Endothelial cell of umbilical vein (primary cell): ENCODE data around the gene APBA3.

Experiments used
- CTCF ChIP-seq, 2 donors: IDR thresholded peaks; 1 replicate in 1 of 2; 2 replicates in 1 of 2; pipeline ENCODE4 v1.5.1; 2011; ENCODE audit warnings: low read length in 2 of 2, mild to moderate bottlenecking in 2 of 2, moderate library complexity in 2 of 2, control low read depth in 1 of 2, inconsistent platforms in 1 of 2, low read depth in 1 of 2; ENCODE audit not compliant: insufficient read depth in 1 of 2; ENCODE audit errors: extremely low read depth in 1 of 2
- EZH2 ChIP-seq: IDR thresholded peaks from 2 replicates; pipeline ENCODE4 v1.6.1; 2012; ENCODE audit warnings: borderline replicate concordance, low read depth, mild to moderate bottlenecking, moderate library complexity, low read length, inconsistent platforms; ENCODE audit not compliant: severe bottlenecking
- MAX ChIP-seq: IDR thresholded peaks from 2 replicates; pipeline ENCODE4 v1.6.1; 2011; ENCODE audit not compliant: insufficient read depth, insufficient read length
- POLR2A ChIP-seq: IDR thresholded peaks from 2 replicates; pipeline ENCODE4 v1.6.1; 2012; ENCODE audit warnings: low read depth, mild to moderate bottlenecking, control low read depth, low read length
- POLR2AphosphoS5 ChIP-seq: IDR thresholded peaks from 2 replicates; pipeline ENCODE4 v1.6.1; 2012; ENCODE audit warnings: low read depth, mild to moderate bottlenecking, control low read depth, low read length, moderate library complexity; ENCODE audit not compliant: insufficient read depth

GRCh38 chr19:3753631-3754410 lies 7.7 kb downstream of the APBA3 start:
- no peak for TF ChIP-seq CTCF (IDR thresholded peaks at IDR 0.05; ENCODE audit: extremely low read depth in 1 of 2, insufficient read depth in 1 of 2, low read depth in 1 of 2, low read length in 2 of 2)
- no peak for TF ChIP-seq MAX
- no peak for TF ChIP-seq POLR2AphosphoS5
- TF ChIP-seq POLR2A: no peak
- TF ChIP-seq EZH2: no peak
